HG03064 (cell line): ENCODE results near the gene UNC119B.

ENCODE experiments used
- ATAC-seq: cut with Tn5 transposase; IDR thresholded peaks from one replicate; pipeline ENCODE4 v1.9.1; 2021; ENCODE audit warnings: low read depth; ENCODE audit not compliant: unreplicated experiment

The UNC119B gene

DNA sequence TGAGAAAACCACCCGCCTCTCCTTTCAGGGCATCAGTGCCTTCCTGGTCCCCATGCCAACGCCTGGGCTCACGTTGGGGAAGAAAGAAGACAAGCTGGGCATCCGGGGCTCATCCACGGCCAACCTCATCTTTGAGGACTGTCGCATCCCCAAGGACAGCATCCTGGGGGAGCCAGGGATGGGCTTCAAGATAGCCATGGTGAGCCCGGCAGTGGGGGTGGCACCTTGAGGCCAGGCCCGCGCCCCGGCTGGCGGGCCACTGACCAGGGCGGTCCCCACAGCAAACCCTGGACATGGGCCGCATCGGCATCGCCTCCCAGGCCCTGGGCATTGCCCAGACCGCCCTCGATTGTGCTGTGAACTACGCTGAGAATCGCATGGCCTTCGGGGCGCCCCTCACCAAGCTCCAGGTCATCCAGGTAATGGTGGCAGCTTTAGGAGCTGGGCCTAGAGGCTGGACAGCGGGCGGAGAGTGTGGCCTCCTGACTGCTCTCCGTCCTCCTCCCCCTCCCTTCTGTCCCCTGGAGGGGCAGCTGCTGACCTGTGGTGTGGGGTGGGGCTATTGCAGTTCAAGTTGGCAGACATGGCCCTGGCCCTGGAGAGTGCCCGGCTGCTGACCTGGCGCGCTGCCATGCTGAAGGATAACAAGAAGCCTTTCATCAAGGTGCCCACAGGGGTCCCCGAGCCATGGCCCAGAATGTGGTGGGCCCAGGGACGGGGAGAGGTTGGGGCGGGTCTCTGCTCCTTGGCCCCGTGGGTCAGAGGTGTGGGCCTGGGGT is 28.2 kb downstream of the UNC119B start:
- ATAC-seq = no peak

DNA sequence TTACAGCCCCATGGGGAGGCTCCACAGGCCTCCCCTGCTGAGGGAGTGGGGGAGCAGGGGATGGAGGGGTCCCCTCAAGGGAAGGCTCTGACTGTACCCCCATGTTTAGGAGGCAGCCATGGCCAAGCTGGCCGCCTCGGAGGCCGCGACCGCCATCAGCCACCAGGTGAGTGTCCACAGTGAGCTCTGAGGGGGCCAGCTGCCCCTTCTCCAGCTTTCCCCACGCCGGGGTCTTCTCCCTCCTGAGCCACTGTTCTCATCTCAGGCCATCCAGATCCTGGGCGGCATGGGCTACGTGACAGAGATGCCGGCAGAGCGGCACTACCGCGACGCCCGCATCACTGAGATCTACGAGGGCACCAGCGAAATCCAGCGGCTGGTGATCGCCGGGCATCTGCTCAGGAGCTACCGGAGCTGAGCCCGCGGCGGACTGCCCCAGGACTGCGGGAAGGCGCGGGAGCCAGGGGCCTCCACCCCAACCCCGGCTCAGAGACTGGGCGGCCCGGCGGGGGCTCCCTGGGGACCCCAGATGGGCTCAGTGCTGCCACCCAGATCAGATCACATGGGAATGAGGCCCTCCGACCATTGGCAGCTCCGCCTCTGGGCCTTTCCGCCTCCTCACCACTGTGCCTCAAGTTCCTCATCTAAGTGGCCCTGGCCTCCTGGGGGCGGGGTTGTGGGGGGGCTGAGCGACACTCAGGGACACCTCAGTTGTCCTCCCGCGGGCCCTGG is 28.9 kb downstream of the UNC119B start:
- no peak for ATAC-seq

DNA sequence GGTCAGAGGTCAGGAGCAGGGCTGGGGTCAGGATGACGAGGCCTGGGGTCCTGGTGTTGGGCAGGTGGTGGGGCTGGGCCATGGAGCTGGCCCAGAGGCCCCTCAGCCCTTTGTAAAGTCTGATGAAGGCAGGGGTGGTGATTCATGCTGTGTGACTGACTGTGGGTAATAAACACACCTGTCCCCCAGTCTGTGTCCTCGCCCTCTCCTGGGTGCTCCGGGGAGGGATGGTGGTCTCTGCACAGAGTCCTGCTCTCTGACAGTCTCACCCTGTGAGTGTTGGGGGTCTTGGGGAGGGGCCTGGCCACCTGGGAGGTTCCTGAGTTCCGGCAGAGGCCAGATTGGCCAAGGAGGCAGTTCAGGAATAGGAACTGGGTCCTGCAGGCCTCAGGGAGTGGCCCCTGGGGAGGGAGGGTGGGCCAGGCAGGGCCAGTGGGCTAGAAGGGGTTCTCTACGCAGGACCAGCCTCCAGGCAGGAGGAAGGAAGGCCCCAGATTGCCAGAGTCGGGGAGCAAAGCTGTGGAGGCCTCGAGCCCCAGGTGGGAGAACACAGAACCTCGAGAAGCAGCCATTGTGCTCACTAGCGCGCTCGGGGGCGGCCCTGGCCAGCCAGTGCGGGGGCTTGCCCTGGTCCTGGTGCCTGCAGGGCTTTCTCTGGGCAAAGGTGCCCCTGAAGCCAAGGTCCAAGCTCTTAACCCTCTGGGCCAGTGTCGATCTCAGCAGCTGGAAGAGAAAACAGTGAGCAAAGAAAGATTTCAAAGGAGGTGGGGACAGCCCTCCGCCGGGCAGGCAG is 29.8 kb downstream of the UNC119B start:
- ATAC-seq = no peak

DNA sequence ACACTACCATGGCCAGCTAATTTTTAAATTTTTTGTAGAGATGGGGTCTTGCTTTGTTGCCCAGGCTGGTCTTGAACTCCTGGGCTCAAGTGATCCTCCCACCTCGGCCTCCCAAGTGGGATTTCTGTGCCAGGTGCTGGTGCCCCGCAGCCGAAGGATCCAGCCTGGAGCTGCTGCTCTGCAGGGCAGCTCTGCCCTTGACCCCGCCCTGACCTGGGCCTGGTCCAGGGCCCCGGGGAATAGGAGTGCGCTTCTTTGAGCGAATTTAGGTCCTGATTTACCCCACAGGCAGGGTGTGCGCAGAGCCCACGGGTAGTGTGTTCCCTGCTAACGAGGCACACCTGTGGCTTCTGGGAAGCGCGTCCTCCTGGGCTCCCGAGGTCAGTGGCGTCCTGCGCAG is 30.6 kb downstream of the UNC119B start:
- ATAC-seq = no peak

DNA sequence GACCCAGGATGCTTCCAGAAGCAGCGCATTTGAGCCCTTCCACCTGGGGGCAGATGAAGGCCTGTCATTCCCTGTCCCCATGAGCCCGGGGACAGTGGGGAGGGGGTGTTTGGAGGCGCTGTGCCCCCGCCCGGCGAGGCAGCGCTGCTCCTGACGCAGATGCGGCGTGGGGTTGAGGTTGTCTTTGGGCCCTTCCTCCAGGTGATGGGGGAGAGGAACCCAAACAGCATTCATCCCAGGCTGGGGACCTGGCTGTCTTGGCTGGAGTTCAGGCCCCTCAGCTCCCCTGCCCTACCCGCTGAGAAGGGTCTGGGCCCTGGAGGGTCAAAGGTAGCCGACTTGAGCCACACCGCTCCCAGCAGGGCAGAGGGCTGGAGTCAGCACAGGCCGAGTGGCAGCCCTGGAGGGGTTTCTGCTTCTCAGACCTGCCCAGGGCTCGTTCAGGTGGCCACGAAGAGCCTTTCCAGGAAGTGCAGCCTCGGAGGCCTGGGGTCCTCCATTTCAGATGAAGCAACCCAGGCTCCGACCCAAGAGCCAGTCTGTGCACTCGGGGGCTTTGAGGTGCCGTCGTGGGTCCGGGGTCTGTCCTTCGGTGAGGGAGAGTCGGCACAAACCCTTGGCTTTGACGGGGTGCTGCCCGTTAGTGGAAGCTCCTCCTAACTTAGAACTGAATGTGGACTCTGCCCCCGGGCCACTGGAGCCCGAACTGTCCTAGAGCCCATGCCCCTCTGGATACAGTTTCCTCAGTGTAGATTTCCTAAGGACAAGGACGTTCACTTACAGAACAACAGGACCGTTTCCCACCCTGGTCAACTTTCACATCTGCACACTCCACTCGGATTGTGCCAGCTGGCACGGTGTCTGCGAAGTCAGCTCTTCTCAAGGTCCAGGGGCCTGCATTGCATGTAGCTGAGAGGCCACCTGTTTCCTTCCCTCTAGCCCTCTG is 31.5 kb downstream of the UNC119B start:
- ATAC-seq = no peak

DNA sequence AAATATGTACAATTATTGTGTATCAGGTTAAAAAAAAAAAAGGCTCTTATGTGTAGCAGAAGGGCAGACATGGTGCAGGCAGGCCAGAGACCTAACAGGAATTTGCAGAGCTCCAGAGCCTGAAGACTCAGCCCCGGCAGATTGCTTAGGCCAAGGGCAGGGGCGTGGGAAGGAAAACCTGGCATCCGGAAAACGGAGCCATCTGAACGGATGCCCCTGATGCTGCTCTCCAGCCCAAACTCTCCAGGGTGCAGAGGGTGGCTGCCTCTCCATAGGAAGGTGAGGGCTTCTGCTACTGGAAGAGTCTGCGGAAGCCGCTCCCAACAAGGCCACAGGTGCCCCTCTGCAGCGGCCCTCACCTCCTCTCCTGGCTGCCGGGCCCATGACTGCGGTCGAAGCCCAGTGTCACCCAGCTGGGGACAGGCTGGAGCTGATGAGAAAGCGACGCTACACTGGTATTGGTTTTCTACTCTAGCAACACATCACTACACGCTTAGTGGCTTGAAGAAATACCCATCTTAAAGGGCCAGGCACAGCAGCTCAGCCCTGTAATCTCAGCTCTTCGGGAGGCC is 34.8 kb downstream of the UNC119B start:
- no peak for ATAC-seq

DNA sequence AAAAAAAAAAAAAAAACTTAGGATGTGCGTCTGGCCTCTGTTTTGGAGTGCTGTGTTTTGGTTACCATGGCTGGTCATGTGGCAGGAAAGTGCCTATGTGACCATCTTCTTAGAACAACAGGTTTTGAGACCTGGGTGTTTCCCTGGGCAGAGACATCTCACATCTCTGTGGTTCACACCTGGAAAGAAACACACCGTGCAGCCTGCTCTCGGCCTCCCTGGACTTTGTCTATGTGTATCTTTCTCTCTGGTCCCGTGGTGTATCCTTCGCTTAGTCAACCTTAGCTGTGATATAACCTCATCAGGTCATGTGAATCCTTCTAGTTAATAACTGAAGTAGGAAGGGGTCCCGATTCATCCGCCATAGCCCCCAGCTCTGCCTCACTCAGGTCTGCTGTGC is 38.0 kb downstream of the UNC119B start:
- ATAC-seq = no peak

DNA sequence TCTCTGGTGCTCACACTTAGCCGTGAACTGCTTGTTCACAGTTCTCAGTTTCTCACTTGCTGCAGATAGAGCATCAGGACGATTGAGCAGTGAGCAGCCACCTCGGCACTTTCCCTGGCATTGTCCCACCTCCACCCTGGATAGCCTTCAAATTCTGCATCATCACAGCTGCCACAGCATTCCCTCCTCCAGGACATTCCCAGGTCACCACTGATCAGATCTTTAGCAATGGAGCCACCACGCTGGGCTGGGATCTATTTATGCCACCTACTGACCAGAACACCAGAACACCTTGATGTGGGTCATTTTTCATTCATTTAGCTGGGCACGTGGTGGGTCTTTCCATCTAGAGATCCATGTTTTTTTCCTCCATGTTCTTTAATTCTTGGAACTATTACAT is 39.0 kb downstream of the UNC119B start:
- ATAC-seq = no peak

DNA sequence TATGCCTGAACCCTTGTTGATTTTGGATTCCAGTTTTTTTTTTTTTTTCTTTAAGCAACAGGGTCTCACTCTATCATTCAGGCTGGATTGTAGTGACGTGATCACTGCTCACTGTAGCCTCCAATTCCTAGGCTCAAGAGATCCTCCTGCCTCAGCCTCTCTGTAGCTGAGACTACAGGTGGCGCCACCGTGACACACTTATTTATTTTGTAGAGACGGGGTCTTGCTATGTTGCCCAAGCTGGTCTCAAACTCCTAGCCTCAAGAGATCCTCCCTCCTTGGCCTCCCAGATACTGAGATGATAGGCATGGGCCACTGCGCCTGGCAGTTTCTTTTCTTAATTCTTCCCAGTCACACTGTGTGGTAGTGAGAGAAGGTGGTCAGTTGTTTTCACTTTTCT is 40.5 kb downstream of the UNC119B start:
- no peak for ATAC-seq

DNA sequence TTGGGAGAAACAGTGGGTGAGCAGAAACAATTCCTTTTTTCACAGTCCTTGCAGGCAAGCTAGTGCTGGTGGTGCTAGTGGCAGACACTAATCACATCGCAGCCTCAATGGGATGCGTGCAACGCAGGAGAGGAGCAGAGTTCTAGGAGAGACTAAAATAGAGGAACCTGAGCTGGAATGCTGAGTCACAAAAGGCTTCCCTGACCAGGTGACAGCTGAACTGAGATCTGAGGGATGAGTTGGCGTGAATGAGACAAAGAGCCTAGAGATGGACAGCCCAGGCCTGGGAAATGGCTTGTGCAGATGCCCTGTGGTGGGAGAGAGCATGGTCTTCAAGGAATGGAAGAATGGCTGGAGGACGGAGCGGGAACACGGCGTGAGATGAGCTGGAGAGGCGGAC is 41.1 kb downstream of the UNC119B start:
- no peak for ATAC-seq

DNA sequence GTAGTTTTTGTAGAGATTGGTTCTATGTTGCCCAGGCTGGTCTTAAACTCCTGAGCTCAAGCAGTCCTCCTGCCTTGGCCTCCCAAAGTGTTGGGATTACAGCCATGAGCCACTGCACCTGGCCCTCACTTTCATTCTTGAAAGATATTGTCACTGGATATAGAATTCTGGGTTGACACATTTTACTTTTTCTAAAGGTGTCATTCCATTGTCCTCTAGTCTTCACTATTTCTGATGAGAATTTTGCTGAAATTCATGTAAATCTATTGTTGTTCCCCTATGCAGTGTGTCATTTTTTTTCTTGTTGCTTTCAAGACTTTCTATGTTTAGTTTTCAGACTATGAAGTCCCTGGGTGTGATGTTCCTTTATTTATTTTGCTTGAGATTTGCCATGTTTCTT is 44.5 kb downstream of the UNC119B start:
- no peak for ATAC-seq

DNA sequence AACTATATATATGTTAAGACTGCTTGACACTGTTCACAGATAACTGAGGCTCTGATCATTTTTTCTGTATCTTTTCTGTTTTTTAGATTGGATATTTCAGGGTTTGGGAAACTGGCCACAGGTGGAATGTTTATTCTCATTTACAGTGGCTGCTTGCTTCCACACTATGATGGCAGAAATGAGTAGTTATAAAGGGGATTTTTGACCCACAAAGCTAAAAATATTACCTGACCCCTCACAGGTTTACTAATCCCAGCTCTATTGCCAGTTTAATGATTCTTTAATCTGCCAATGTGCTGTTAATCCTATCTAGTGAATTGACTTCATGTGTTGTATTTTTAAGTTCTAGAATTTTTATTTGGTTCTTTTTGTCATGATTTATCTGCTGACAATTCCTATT is 45.0 kb downstream of the UNC119B start:
- no peak for ATAC-seq

DNA sequence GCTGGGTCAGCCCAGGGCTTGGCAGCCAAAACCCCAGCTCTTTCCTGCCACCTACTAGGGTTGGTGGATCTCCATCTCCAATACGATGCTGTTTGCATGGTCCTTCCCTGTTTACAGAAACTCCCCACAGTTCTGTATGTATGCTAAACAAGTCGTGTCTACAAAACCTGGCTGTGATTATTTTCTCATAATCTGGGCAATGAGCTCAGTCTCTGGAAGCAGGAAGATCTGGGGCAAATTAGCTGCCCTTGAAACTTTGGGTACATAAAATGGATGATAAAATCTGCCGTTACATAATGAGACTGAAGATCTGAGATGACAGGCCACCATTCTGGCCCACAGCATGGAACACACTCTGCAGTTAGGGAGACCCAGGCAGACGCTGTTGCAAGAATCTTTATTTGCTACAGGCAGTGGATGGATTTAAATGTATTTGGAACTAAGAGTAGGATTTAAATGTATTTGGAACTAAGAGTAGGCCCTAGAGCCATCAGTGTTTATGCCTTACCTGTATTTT is 47.0 kb downstream of the UNC119B start:
- ATAC-seq = no peak

DNA sequence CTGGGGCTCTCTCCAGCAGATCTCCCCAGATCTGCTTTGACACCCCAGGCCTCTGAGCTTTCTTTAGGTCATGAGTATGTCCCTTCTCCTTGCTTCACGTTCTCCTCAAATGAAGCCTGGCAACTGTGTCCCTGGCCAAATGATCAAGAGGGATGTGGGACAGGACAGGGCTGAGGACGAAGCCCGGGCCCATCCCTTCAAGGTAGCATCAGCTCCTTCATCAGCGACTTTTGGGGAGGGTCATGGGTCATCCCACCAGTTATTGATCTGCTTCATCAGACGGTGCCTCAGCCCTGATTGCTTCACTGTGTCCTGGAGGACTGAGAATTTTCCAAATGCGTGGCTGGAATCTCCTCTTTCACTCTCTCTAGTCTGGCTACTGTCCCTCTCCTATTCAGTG is 47.7 kb downstream of the UNC119B start:
- no peak for ATAC-seq

DNA sequence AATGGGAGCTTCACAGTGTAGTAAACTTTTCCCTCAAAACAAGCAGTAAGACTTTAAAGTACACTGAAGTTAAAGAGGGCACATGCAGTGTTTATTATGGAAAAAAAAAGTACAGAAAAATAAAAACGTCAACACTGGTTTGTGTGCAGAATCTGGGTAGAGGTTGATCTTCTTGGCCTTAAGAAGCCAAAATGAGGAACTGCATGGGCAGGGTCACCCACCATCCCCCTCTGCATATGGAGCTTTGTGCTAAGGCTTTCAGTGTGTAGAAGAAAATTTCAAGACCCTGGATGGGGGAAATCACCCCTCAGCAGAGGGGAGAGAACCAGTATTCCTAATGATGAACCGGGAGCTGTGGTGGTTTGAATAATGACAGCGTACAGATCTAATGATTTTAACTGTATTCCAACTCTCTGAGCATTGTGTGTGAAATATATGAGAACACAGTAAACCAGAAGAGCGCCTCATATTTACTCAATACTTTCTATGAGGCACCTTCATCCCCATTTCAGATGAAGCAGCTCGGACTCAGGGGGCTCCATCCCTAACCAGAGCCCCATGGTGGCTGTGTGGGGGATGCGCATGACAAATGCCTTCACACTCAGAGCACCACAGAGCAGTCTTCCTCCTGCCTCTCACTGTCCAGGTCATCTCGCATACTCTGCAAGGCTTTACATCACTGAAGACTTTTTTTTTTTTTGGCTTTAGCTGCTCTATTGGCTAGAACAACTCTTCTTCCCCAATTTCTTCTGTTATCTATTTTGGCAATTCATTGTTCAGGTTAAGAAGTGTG is 48.7 kb downstream of the UNC119B start:
- ATAC-seq = no peak

DNA sequence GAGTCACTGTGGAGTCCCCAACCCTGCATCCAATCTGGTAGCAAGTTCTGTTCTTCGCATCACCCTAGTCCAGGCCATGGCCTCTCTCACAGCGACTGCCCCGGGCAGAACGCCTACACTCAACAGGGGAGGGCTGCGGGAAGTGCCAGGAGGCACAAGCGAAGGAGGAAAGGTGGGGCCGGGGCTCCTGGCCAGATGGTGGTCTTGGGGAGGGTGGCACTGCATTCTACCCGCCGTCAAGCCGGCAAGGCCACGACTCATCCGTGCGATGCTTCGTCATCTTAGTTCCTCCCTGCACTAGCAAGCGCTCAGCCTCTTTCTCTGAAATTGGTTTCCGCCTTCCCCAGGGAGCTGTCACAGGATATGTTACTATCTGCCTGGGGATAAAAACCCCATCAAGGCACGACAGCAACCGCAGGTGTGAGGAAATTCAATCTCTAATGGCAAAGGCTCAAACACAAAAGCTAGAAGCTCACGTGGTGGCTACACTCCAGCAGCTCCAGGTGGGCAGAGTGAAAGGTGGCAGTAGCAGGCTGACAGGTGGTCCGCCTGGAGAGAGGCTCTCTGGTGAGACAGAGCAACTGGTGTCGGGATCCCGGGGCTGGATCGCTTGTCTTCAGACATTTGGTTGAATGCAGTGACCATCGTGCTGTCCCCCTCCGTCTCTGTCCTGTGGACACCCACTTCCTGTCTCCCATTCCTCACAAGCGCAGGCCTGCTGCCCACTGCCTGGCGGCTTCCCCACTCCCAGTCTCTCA is 49.5 kb downstream of the UNC119B start:
- no peak for ATAC-seq

DNA sequence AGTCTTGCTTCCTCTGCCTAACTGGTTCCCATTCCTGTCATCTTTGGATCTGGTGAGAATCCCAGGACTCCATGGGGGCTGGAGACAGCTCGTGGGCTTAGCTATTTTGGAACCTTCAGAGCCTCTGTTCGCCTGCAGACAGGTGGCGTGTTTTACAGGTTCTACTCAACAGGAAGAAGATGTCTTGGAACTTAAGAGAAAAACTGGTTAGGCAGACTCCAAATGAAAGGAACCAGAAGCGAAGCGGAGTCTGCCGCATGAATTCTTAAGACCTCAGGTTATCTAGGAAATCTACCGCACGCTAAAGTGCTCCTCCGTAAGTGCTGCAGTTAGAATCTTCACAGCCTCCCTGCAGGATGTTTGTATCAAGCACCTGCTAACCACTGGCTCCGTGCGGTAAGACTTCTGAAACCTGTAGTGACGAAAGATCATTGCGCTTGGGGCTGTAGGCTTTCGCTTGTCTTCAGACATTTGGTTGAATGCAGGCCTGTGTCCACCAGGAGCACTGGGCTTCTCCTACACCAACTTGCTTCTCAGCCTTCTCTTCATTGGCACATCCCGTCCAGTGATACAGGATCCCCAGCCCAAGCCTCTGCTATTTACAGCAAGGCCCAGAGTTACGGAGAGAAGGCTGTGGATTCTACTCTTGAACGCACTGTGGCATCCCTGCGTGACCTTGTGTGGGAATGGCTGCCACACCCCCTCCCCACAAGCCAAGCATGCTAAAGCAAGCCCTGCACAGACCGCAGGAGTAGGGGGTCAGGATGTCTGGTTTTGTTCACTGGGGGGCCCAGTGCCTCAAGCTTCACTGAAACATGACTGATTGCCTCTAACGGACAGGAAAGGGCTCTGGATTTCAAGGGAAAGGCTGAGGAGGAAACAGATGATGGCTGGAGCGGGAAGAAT is 50.3 kb downstream of the UNC119B start:
- no peak for ATAC-seq
